ENCODE measurements around the gene GPR12.
A peak's percentile ranks its signal among the peaks of the same experiment; 100 is the strongest.

GPR12 gene

DNA sequence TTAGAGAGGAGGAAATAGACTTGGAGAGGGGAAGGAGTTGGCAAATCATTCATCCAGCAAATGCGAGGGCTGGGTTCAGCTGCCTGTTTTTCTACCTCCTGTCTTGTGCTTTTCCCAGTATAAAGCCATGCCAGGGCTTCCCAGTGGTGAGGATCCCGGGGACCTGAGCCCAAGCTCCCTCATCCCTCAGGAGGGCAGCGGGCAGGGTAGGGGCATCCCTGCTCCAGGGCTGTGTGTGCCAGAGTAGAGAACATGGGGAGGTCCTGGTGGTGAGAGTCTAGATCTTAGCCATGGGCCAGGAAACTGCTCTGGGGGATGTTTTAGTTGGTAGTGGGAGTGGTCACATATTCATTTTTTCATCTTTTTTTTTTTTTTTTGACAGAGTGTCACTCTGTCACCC is 43.6 kb downstream of the GPR12 start:
- no peak for DNase-seq (ENCODE audit: low read depth)
- TF ChIP-seq, protein P1, sequence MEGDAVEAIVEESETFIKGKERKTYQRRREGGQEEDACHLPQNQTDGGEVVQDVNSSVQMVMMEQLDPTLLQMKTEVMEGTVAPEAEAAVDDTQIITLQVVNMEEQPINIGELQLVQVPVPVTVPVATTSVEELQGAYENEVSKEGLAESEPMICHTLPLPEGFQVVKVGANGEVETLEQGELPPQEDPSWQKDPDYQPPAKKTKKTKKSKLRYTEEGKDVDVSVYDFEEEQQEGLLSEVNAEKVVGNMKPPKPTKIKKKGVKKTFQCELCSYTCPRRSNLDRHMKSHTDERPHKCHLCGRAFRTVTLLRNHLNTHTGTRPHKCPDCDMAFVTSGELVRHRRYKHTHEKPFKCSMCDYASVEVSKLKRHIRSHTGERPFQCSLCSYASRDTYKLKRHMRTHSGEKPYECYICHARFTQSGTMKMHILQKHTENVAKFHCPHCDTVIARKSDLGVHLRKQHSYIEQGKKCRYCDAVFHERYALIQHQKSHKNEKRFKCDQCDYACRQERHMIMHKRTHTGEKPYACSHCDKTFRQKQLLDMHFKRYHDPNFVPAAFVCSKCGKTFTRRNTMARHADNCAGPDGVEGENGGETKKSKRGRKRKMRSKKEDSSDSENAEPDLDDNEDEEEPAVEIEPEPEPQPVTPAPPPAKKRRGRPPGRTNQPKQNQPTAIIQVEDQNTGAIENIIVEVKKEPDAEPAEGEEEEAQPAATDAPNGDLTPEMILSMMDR (conservative IDR thresholded peaks at IDR 0.05; ENCODE audit: low read depth, low read length) = no peak
- no peak overlapping the region for H3K4me3 ChIP-seq (ENCODE audit: low read depth, low read length)

DNA sequence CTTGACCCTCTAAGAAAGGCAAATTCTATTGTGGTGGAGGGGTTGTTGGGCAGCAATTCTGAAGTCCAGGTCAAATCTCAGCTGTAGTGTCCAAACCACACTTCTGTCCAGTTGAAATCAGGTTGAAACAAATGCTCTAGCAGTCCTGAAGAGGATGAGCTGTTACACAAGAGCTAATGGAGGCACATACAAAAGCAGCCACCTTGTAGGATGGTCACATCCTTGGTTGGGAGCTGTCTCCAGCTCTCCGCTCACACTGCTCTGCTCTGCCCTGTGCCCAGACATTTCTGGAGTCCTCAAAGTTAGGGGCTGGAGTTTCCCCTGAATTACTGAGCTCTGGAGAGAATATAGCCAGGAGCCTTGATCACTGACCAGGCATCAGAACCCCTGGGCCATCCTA is 47.2 kb downstream of the GPR12 start:
- no peak overlapping the region for H3K4me3 ChIP-seq (ENCODE audit: low read depth, low read length)
- no peak for DNase-seq (ENCODE audit: low read depth)
- TF ChIP-seq, protein P1 (conservative IDR thresholded peaks at IDR 0.05; ENCODE audit: low read depth, low read length) = no peak

DNA sequence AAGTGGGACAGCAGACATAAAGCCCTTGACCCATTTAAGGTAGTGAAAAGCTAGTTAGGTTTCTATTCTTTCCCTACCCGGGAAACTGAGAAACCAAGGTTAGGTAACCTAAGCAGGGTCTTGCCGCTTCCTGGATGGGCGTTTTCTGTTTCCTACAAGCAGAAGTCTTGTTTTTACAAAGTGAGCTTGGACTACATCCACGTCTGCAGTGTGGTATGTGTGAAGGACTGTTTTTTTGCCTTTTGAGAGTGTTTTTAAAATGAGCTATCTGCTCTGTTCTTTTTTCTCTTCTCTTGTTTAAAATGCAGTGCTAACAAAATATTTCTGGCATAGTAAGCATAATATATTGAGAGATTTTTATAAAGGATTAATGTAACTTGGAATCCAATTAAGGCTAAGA is 49.4 kb downstream of the GPR12 start:
- no peak overlapping the region for H3K4me3 ChIP-seq (ENCODE audit: low read depth, low read length)
- DNase-seq (ENCODE audit: low read depth) = no peak
- TF ChIP-seq, protein P1 (conservative IDR thresholded peaks at IDR 0.05; ENCODE audit: low read depth, low read length) = no peak

DNA sequence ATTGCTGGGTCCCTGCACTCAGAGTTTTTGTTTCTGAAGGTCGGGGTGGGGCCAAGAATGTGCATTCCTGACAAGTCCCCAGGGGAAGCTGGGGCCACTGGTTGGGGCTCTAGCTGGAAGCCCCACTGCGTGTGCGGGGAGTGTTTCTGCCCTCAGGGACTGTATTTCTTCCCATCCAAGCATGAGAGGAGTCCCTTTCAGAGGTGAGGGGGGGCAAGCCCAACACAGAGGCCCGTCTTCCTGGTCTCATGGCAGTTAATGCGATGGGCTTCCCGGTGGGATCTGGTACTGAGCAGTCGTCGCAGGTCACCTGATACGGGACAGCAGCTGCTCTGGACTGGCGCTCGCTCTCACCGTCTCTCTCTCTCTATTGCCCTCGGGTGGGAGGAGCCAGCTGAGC is 50.4 kb downstream of the GPR12 start:
- TF ChIP-seq, protein P1 (conservative IDR thresholded peaks at IDR 0.05; ENCODE audit: low read depth, low read length) = no peak
- no peak for DNase-seq (ENCODE audit: low read depth)
- H3K4me3 ChIP-seq (ENCODE audit: low read depth, low read length) = no peak overlapping the region

DNA sequence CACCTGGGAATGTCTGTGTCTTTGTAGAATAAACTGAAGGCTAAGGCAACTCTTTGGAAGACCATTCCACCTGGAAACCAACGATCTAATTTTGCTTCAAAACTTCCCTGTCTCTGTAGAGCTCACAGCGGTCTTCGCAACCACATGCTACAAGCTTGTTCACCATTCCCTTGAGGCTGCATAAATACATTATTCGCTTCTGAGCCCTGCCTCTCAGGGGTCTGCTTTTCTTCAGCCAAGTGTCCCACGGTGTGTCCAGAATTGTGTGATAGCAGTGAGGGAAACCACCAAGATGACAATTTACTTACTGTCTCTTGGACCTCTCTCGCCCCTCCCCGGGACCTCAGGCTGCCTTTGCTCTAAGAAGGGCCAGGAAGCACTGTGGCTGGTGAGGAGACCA is 51.1 kb downstream of the GPR12 start:
- TF ChIP-seq, protein P1 (conservative IDR thresholded peaks at IDR 0.05; ENCODE audit: low read depth, low read length) = no peak
- H3K4me3 ChIP-seq (ENCODE audit: low read depth, low read length) = no peak overlapping the region
- no peak for DNase-seq (ENCODE audit: low read depth)

DNA sequence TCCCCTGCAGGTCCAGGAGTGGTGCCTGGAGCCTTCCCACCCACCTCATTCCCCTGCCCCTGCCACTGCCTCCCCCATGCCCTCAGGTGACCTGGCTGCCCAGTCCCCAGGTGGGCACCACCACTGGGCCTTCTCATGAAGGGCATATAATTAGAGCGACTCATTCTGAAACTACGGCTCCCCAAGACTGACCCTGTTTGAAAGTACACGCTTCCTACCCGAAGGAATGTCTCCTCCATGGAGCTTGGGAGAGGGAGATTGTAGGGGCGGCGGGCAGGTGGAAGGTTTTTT is 52.6 kb downstream of the GPR12 start:
- no peak overlapping the region for H3K4me3 ChIP-seq (ENCODE audit: low read depth, low read length)
- TF ChIP-seq, protein P1 (conservative IDR thresholded peaks at IDR 0.05; ENCODE audit: low read depth, low read length) = no peak
- DNase-seq (ENCODE audit: low read depth) = no peak

DNA sequence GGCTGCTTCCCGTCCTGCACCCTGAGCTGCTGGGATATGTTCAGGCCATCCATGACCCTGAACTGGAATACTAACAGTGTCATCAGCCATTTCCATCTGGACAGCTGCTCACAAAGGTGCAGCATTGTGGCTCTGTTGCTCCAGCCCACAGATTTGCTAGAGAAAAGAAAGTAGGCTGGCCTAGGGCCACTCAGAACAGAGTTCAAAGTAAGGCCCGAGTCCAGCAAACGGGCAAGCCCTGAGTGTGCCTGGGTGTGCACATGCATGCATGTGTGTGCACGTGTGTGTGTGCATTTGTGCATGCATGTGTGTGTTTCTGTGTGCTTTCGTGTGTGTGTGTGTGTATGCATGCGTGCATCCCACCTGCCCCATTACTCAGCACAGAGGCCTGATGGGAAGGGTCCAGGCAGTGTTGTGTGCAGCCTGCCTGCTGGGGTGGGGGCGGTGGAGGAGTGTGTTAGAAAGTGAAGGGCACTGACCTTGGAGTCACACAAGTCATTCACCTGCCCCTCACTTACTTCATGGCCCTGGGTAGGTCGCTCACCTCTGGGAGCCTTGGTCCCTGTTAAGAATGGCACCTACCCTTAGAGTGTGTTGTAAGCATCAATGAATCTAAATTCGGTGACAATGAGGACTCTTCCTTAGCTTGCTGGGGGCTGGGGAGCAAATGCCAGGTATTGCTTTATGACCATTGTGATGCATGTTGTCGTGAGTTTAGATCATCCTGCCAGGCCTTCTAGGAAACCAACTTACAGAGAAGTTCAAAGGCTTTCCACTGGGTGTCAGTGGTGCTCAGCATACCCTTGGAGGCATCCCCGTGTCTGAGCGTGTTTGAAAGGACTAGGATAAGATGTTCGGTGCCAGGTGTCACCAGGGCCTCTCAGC is 53.2 kb downstream of the GPR12 start:
- TF ChIP-seq, protein P1 (conservative IDR thresholded peaks at IDR 0.05; ENCODE audit: low read depth, low read length) = peak; percentile 88
- peak; percentile 82 for DNase-seq (ENCODE audit: low read depth)
- H3K4me3 ChIP-seq (ENCODE audit: low read depth, low read length) = no peak overlapping the region
